GM12891 (cell line): ENCODE results near the gene PLPP3.

Experiments
- DNase-seq: peaks from one replicate; pipeline ENCODE4 v3.0.0; 2011; ENCODE audit warnings: low spot score; ENCODE audit not compliant: insufficient read length
- FAIRE-seq: peaks from 2 replicates; lab custom pipeline; 2011; peaks lifted over from hg19 to GRCh38; lab: Jason Lieb, UNC
- PAX5 ChIP-seq: IDR thresholded peaks from 2 replicates; pipeline ENCODE4 v1.6.1; 2011; ENCODE audit warnings: low read length, moderate library complexity, mild to moderate bottlenecking; ENCODE audit not compliant: insufficient read depth, severe bottlenecking
- POLR2A ChIP-seq: IDR thresholded peaks from 2 replicates; pipeline ENCODE4 v1.6.1; 2011; ENCODE audit warnings: low read depth, low read length, control low read depth
- POLR2AphosphoS5 ChIP-seq: IDR thresholded peaks from 2 replicates; pipeline ENCODE4 v1.6.1; 2011; ENCODE audit warnings: low read depth, low read length, control low read depth
- POU2F2 ChIP-seq: IDR thresholded peaks from 2 replicates; pipeline ENCODE4 v1.6.1; 2011; ENCODE audit warnings: low read depth, mild to moderate bottlenecking, control low read depth, low read length, moderate library complexity
- SPI1 ChIP-seq: IDR thresholded peaks from 2 replicates; pipeline ENCODE4 v1.6.1; 2011; ENCODE audit warnings: low read depth, low read length, control low read depth
- TAF1 ChIP-seq: IDR thresholded peaks from 2 replicates; pipeline ENCODE4 v1.6.1; 2011; ENCODE audit warnings: low read depth, low read length, control low read depth

PLPP3 gene

DNA sequence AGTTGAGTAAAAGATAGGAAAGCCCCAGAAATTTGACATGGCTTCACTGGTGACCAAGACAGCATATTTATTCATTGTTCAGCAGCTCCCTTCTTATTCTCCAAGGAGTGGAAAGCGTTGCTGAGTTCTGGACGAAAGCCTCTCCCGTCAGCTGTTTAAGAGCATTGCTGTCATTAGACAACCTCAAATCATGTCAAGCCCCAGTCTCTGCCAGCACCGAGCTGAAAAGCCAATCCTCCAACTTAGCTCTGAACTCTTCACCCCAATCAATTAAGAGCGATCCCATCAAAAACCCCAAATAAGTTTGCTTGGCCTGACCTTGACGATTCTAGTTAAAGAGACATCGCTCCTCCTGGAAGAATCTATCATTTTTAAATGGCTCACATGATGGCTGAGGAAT is 110.8 kb downstream of the PLPP3 start:
- no peak for FAIRE-seq

GRCh38 chr1:56466538-56466937 is 112.8 kb downstream of the PLPP3 start:
- DNase-seq (no peak), FAIRE-seq (no peak)
- no peak for TF ChIP-seq POLR2A
- TF ChIP-seq TAF1 = no peak
- no peak for TF ChIP-seq POU2F2
- no peak for TF ChIP-seq POLR2AphosphoS5
- no peak for TF ChIP-seq SPI1
- TF ChIP-seq PAX5 = no peak

More for the DNA sequence above, 110.8 kb downstream of the PLPP3 start:
- no peak for DNase-seq
- TF ChIP-seq TAF1 (no peak), PAX5 (no peak), POU2F2 (no peak), SPI1 (no peak), POLR2A (no peak)

GRCh38 chr1:56464294-56464693 is 115.1 kb downstream of the PLPP3 start:
- no peak for DNase-seq
- no peak for FAIRE-seq
- TF ChIP-seq PAX5 (no peak), POLR2AphosphoS5 (no peak), TAF1 (no peak), POU2F2 (no peak), SPI1 (no peak), POLR2A (no peak)

DNA sequence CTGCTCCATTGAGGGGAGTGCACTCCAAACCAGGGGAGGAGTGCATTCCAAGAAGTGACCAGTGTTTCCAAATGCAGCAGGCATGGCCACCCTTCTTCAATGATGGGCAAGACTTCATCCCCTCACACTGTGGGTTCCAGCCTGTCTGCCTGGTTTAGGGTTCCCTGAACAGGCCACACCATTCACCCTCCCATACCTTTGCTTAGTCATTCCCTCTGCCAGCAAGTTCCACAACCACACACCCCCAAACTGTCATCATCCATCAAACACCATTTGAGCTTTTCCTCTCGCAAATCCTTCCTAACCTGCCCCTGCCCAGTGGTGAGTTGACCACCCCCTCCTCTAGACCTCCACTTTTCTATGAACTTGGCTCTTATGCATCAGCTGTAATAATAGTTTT is 116.0 kb downstream of the PLPP3 start:
- DNase-seq = no peak
- FAIRE-seq = no peak
- no peak for TF ChIP-seq POLR2A
- no peak for TF ChIP-seq POU2F2
- no peak for TF ChIP-seq POLR2AphosphoS5
- no peak for TF ChIP-seq TAF1
- no peak for TF ChIP-seq PAX5
- TF ChIP-seq SPI1 = no peak

DNA sequence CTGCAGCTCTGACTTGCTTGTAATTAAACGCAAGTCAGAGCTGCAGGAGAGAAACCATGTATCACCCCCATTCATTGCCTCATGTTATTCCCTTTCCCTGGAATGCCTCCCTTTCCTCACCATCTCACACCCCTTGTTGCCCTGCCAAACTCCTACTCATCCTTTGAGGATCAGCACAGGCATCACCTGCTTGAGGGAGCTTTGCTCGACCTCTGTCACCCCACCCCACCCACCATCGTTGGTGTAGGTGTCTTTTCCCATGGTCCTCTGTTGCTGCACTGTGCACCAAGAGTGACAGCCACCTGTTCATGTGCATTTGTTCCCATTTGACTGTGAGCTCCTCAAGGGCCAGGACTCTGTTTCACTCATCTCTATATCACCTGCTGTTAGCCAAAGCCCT is 117.2 kb downstream of the PLPP3 start:
- no peak for DNase-seq
- FAIRE-seq = no peak
- TF ChIP-seq SPI1 (no peak), PAX5 (no peak), POU2F2 (no peak), POLR2AphosphoS5 (no peak), TAF1 (no peak), POLR2A (no peak)

- FAIRE-seq (no peak), DNase-seq (no peak)
- no peak for TF ChIP-seq SPI1
- TF ChIP-seq POU2F2 = no peak
- TF ChIP-seq POLR2AphosphoS5 = no peak
- no peak for TF ChIP-seq TAF1
- no peak for TF ChIP-seq PAX5
- no peak for TF ChIP-seq POLR2A
Observed at GRCh38 chr1:56461158-56462127, 117.9 kb downstream of the PLPP3 start.

DNA sequence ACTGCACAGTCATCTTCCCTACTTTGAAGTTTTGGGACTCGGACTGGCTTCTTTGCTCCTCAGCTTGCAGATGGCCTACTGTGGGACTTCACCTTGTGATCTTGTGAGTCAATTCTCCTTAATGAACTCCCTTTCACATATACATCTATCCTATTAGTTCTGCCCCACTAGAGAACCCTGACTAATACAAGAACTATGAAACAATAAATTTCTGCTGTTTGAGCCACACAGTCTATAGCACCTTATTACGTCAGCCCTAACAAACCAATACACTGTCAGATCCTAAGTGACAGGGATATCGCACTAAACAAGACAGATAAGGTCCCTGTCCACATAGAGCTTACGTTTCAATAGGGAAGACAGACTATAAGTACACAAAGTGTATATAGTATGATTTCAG is 120.1 kb downstream of the PLPP3 start:
- no peak for DNase-seq
- TF ChIP-seq PAX5 (no peak), POLR2A (no peak), POU2F2 (no peak), TAF1 (no peak), SPI1 (no peak)
- FAIRE-seq = no peak

DNA sequence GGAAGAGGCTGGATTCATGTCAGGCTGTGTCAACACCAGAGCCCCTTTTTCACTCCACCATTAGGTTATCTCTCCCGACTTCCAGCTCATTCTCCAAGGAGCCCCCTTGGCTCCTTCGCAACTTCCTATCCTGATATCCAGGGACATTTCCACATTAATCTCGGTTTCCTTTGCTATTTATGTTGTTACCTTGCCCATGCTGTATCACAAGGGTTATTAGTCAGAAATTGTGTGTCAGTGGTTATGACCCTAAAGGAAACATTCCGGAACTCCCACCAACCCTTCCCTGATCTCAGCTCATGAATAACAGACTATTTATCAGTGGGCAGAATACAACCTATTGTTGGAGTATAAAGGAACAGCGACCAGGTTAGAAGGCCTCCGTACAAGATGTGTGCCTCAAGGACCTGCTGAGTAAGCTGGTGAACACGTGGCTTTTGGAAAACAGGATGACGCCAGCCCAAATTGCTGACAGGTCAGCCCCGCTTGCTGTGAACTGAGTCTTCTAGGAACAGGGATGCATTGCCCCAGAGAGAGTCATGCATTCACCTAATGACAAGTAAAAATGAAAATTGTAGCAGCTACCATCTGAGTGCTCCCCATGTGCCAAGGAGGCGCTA is 121.5 kb downstream of the PLPP3 start:
- TF ChIP-seq SPI1 (no peak), PAX5 (no peak), POLR2AphosphoS5 (no peak), POU2F2 (no peak), POLR2A (no peak), TAF1 (no peak)
- no peak for DNase-seq
- FAIRE-seq = no peak

- FAIRE-seq = no peak
Observed at GRCh38 chr1:56456435-56457101, 122.8 kb downstream of the PLPP3 start.

More at GRCh38 chr1:56456435-56457101, 122.8 kb downstream of the PLPP3 start:
- TF ChIP-seq POU2F2 (no peak), SPI1 (no peak), POLR2A (no peak), TAF1 (no peak)
- DNase-seq = no peak
